Hematopoietic multipotent progenitor cell treated with erythropoietin and hydrocortisone succinate and interleukin-3 and kit ligand, for 6 days (in vitro differentiated cells): ENCODE data around the gene CKS2.
"Not testable (repeated sequence)": the region's sequence is repeated elsewhere in the genome, so short reads cannot be mapped to it uniquely, and the experiment has no call there.

ENCODE experiments used
- DNase-seq: peaks from one replicate; pipeline ENCODE4 v3.0.0-alpha.2; 2015

Gene CKS2

GRCh38 chr9:89310475-89311345 lies at the start of gene CKS2:
TSS of gene CKS2 (plus strand) at chr9:89311195. CDS start at chr9:89311293, 98 bp downstream.
- DNase-seq, result peak; percentile 100

GRCh38 chr9:89273528-89274279 lies 37.3 kb upstream of the CKS2 start:
- DNase-seq, result no peak

GRCh38 chr9:89274838-89275237 lies 36.2 kb upstream of the CKS2 start:
- DNase-seq, result peak; percentile 11

DNA sequence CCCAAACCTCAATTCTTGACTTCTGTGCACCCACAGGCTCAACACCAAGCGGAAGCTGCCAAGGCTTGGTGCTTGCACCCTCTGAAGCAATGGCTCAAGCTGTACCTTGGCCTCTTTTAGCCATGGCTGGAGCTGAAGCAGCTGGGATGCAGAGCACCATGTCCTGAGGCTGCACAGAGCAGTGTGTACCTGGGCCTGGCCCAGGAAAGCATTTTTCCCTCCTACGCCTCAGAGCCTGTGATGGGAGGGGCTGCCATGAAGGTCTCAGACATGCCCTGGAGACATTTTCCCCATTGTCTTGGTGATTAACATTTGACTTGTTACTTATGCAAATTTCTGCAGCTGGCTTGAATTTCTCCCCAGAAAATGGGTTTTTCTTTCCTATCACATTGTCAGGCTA lies 35.0 kb upstream of the CKS2 start:
- DNase-seq, result not testable (repeated sequence)

GRCh38 chr9:89277043-89277442 lies 34.0 kb upstream of the CKS2 start:
- no peak for DNase-seq

DNA sequence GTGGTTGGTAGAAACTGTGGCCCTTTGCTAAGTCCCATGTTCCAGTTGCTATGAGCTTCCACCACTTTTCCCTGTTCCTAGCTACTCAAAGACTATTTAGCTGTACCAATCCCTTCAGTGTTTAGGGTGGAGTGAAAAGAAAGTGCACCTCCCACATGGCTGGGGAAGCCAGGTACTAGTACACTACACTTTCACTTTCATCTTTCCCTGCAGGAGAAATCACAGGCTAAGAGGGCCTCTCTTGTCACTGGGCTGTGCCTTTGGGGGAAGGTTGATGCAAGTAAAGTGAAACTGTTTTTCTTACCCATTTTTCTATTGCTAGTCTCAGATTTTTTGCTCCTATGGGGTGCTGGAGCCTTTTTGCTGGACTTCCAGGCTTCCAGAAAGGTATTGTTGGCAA lies 33.5 kb upstream of the CKS2 start:
- DNase-seq, result no peak

GRCh38 chr9:89278551-89278950 lies 32.4 kb upstream of the CKS2 start:
- DNase-seq, result no peak

DNA sequence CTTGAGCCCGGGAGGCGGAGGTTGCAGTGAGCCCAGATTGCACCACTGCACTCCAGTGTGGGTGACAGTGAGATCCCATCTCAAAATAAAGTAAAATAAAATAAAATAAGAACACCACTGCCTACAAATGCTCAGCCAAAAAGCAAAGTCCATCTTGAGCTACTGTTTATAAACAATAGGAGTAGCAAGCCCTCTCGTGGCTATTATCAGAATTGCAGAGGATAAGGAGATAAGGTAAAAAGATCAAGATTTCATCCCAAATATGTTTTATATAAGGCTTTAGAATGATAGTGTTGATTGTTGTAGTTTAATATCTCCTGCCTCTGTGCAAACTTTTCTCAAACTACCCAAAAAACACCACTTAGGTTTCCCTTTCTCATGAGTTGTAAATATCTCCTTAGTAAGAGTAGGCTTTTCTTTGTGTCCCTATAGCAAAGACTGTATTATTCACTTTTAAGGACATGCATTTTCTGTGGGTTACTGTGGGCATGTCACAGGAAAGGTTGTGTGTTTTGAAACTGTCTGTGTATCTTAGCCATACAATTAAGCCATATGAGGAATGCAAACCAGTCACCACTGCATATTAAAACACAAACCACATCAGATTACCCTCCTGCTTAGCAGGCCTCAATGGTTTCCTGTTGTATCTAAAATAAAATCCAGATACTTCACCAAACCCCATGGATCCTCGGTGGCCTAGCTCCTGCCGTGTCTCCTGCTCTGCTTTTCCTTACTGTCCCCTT lies 31.8 kb upstream of the CKS2 start:
- peak; percentile 84 for DNase-seq

DNA sequence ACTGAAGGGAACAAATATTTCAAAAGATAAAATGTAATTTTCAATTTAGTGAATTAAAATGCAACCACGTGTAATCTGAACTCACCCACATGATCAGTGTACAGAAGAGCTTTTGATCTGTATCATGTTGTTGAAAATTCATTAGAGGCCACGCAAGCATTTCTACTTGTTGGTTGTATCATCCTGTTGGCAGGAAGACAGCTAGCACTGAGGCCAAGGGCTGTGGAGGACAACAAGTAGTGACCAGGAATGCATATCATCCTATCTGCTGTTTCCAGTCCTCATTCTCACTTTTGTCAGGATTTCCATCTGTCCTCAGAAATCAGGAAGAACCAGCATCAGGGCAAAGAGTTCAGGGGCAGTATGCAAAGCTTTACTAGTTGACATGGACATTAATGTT lies 29.9 kb upstream of the CKS2 start:
- no peak for DNase-seq

- DNase-seq, result peak; percentile 13
Observed at GRCh38 chr9:89282248-89282968, 28.6 kb upstream of the CKS2 start.

DNA sequence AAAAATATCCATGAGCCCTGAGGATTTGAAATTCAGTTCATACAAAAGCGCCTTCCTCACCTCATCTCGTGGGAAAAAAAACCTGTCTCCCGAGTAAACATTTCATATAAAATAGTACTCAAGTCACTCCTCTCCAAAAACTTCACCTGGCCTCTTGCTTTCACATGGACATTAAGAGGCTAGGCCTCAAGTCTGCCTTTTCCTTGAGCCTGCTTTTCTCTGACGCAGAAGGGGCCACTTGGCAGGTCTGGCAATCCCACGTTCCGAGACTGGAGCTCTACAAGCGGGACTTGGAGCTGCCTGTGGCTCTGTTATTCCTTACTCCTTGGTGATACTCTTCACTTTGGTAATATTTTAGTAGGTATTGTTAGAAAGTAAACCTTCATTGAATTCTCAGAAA lies 26.9 kb upstream of the CKS2 start:
- no peak for DNase-seq

DNA sequence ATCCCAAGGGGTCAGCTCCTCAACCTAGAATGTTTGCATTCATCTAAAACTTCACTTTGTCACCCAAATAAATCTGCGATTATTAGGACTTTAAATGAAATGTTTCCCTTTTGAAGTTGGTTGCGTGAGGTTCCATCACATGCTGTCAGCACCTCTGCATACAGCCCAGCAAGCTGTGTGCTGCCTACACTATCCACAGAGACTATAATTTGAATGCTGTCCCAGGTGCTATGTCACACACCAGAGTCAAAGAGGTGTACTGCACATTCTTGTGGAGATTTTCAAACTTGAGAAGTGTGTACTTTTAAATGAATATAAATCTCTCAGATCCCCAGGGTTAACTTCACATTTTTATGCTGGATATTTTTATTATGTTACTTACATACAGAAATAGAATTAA lies 19.3 kb upstream of the CKS2 start:
- DNase-seq, result no peak

GRCh38 chr9:89293014-89293413 lies 18.0 kb upstream of the CKS2 start:
- no peak for DNase-seq

GRCh38 chr9:89295400-89295799 lies 15.6 kb upstream of the CKS2 start:
- peak; percentile 59 for DNase-seq

DNA sequence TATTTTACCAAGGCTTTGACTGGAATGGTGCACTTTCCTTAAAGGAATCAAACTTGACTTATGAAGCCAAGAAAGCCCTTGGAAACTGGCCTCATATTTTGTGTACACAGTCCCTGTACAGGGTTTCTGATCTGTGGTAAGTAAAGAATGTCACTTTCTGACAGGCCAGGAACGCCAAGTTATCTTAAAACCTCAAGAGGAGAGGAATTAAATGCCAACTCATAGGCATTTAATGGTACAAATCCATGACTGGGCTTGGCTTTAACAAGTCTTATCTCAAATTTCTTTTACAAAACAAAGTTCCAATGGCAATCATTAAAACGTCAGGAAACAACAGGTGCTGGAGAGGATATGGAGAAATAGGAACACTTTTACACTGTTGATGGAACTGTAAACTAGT lies 9.0 kb upstream of the CKS2 start:
- peak; percentile 69 for DNase-seq

DNA sequence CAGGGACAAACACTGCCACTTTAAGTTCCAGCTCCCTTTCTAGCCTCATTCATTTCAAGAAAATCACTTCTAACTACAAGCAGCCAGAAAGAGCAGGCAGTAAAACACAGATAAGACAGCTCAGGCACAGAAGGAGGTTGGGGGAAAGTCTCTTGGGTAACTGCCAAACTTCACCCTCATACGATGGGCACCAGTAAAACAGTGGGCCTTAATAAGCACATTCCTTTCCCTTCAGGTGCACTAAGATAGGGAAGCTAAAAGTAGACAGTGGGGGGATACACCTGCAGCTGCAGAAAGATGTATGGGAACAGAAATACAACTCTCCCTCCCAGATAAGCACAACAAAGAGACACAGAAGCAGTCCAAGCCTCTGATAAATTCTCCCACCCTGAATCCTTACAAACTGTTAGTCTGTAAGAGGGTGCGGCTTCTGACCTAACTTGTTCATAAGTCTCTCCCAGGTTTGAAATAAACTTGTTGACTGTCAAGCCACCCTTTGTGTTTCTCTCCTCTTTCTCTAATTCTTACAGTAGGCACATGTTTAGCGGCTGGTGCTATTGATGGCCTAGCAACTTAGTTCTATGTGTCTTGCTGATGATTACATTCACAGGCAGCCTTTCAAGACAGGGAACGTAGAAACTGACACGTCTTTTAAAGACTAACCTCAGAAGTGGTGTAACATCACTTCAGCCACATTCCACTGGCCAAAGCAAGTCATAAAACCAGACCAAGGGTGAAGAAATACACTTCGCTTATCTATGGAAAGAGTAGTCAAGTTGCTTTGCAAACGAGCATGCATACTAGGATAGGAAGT lies 6.8 kb upstream of the CKS2 start:
- peak; percentile 81 for DNase-seq

GRCh38 chr9:89304834-89305188 lies 6.2 kb upstream of the CKS2 start:
- no peak for DNase-seq

GRCh38 chr9:89305868-89306267 lies 5.1 kb upstream of the CKS2 start:
- no peak for DNase-seq

DNA sequence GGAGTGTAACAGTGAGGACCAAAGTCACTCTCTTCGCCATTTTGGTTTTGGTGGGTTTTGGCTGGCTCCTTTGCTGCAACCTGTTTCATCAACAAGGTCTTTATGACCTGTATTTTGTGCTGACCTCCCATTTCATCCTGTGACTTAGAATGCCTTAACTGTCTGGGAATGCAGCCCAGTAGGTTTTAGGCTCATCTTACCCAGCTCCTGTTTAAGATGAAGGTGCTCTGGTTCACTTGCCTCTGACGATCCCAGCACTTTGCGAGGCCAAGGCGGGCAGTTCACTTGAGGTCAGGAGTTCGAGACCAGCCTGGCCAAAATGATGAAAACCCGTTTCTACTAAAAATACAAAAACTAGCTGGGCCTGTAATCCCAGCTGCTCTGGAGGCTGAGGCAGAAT lies 1.8 kb upstream of the CKS2 start:
- no peak for DNase-seq

- peak; percentile 68 for DNase-seq
Observed at GRCh38 chr9:89309608-89310474, 1.2 kb upstream of the CKS2 start.
